ENCODE measurements around the gene PLEKHN1.
"Not testable (repeated sequence)": the region's sequence is repeated elsewhere in the genome, so short reads cannot be mapped to it uniquely, and the experiment has no call there.

The PLEKHN1 gene

DNA sequence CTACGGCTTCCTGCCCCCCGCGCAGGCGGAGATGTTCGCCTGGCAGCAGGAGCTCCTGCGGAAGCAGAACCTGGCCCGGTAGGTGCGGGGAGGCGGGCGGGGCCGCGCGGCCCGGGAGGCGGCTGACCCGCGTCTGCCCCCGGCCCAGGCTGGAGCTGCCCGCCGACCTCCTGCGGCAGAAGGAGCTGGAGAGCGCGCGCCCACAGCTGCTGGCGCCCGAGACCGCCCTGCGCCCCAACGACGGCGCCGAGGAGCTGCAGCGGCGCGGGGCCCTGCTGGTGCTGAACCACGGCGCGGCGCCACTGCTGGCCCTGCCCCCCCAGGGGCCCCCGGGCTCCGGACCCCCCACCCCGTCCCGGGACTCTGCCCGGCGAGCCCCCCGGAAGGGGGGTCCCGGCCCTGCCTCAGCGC, 23.9 kb upstream of the PLEKHN1 start:
- DNase-seq (ENCODE audit: low read depth in 2 of 2), result no peak

DNA sequence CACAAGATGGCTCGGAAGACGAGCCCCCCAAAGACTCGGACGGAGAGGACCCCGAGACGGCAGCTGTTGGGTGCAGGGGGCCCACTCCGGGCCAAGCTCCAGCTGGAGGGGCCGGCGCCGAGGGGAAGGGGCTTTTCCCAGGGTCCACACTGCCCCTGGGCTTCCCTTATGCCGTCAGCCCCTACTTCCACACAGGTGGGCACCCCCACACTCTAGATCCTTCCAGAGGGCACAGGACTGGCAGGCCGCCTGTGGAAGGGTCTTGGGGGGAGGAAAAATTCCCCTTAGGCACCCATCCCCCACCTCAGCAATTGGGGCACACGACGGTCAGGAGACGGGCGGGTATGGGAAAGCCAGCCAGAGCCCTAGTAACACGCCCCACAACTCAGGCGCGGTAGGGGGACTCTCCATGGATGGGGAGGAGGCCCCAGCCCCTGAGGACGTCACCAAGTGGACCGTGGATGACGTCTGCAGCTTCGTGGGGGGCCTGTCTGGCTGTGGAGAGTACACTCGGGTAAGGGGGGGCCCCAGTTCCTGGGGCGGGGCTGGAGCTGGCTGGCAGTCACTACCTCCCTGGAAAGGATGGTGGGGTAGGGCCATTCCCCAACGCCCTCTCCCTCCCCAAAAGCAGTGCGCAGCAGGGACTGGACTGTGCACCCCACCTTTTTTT, 23.3 kb upstream of the PLEKHN1 start:
- DNase-seq (ENCODE audit: low read depth in 2 of 2), result no peak

- DNase-seq (ENCODE audit: low read depth in 2 of 2), result no peak
Measured at GRCh38 chr1:943545-944340, 22.5 kb upstream of the PLEKHN1 start.

DNA sequence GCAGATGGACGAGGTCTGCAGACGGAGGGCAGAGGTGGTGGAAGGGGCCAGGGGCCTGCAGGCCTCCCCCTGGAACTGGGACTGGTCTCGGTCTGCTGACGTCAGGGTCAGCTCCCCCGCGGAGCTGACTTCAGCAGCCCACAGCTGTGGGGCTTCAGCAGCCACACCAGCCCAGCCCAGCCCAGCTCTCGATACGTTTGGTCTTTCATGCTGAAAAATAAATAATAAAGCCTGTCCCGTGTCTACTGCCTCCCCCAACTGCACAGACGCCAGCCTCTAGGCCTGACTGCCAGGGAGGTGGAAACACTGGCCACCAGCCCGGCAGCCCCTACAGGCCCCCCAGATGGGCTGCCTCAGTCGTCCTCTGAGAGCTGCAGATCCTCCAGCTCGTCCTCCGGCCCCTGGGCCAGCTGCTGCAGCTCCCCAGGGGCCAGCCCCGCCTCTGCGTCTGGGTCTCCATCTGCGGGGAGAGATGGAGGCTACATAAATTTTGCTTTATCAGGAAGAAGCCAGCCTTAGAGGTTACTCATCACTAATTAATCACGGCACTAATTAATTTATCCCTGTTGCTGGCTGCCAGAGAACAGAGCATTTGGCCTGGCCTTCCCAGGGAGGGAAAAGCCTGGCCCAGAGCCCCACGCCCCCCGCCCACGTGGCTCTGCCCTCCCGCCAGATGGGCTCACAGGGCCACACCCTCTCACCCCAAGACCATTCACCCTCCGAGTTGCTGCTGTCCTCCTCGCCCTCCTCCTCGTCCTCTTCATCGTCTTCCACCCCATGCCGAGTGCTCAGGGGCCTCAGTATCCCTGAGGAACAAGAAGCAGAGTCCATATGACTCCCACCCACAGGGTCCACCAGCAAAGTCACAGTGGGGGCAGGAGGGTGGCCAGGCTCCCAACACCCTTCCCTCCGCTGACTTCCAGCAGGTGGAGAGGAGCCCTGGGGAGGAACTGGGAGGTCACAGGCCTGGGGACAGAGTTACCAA, 21.6 kb upstream of the PLEKHN1 start:
- DNase-seq (ENCODE audit: low read depth in 2 of 2), result no peak

DNA sequence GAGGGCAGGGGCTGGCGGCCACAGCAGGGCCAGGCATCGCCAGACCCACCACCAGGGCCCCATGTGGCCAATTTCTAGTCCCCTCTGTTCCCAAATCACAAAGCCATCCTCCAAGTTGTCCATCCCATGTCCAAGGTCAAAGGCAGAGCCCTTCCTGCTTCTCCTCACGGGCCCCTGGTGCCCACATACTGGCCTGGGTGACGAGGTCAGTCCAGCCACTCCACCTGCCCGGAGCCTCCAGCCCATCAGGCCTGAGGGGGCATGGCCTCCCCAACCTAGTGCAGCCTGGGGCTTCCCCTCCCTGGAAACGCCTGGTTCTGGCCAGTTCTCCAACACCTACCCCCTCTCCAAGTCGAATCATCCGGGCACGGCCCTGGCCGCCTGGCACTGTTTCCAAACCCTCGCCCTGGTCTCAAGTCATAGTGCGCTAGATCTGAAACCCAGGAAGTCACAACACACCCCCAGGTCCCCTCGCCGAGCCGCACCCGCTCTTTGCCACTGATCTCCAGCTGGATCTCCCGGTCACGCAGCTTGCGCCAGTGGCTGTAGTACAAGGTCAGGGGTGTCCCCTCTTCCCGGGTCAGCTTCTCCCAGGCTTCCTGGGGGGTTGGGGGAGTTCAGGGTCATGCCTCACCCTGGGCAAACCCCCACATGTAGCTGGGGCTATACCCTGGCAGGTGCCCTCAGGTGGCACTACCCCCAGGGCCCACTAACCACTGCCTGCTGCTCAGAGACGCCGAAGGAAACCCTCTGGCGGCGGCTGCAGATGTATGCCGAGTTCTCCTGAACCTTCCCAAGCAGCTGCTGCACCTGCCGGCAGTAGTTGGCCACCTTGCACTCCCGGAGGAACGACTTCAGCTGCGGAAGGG, 20.4 kb upstream of the PLEKHN1 start:
- no peak for DNase-seq (ENCODE audit: low read depth in 2 of 2)

DNA sequence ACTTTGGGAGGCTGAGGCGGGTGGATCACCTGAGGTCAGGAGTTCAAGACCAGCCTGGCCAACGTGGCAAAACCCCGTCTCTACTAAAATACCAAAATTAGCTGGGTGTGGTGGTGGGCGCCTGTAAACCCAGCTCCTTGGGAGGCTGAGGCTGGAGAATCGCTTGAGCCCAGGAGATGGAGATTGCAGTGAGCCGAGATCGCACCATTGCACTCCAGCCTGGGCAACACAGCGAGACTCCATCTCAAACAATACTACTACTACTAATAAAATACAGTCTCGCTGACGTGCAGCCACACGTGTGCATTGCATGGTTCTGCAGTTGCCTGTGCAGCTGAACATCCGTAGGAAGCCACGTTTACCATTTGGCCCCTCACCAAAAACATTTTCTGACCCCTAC, 19.5 kb upstream of the PLEKHN1 start:
- not testable (repeated sequence) for DNase-seq (ENCODE audit: low read depth in 2 of 2)

- no peak for DNase-seq (ENCODE audit: low read depth in 2 of 2)
Measured at GRCh38 chr1:947958-948357, 18.3 kb upstream of the PLEKHN1 start.

DNA sequence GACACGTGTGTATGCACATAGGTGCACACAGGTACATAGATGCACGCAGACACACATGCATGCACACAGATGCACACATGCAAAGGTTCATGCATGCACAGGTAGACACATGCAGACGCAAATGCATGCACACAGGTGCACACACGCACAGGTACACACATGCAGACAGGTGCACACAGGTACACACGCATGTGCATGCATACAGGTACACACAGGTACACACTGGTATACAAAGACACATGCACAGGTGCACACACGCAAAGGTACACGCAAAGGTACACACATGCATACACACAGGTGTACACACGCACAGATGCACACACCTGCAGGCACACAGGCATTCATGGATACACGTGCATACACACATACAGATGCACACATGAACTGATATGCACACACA, 16.0 kb upstream of the PLEKHN1 start:
- no peak for DNase-seq (ENCODE audit: low read depth in 2 of 2)

DNA sequence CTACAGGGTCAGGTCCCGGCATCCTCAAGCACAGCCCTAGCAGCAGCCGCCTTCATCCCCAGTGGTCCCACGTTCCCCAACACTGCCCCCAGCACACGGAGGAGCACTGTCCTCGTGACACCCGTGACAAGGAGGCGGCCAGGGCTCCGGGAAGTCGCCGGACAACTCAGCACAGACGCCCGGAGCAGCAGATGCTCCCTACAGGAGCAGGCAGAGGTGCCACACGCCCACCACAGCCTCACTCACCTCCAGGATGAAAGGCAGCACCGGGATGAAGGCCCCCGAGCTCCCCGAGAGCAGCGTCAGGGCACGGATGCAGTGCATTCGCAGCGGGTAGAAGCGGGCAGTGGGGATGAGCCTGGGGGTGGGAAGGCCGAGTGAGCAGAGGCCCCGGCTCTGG, 15.4 kb upstream of the PLEKHN1 start:
- DNase-seq (ENCODE audit: low read depth in 2 of 2), result no peak

GRCh38 chr1:951364-951763, 14.9 kb upstream of the PLEKHN1 start:
- DNase-seq (ENCODE audit: low read depth in 2 of 2), result no peak

GRCh38 chr1:952201-952600, 14.1 kb upstream of the PLEKHN1 start:
- no peak for DNase-seq (ENCODE audit: low read depth in 2 of 2)

DNA sequence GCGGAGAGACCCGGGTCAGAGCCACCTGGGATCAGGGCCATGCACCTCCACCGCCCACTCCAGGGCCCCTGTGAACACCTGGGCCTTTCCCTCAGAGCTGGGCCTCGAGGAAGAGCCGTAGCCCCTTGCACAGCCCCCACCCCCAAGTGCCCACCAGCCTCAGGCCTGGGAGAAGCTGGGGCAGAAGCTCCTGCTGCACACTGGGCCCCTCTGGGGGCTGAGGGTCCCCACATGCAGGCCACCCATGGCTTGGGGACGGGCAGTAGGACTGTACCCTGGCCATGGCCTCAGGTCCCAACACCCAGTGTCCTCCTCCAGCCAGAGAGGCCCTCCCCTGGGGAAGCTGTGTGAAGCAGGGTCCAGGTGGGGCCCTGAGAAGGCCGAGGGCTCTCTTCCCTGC, 13.7 kb upstream of the PLEKHN1 start:
- DNase-seq (ENCODE audit: low read depth in 2 of 2), result no peak

DNA sequence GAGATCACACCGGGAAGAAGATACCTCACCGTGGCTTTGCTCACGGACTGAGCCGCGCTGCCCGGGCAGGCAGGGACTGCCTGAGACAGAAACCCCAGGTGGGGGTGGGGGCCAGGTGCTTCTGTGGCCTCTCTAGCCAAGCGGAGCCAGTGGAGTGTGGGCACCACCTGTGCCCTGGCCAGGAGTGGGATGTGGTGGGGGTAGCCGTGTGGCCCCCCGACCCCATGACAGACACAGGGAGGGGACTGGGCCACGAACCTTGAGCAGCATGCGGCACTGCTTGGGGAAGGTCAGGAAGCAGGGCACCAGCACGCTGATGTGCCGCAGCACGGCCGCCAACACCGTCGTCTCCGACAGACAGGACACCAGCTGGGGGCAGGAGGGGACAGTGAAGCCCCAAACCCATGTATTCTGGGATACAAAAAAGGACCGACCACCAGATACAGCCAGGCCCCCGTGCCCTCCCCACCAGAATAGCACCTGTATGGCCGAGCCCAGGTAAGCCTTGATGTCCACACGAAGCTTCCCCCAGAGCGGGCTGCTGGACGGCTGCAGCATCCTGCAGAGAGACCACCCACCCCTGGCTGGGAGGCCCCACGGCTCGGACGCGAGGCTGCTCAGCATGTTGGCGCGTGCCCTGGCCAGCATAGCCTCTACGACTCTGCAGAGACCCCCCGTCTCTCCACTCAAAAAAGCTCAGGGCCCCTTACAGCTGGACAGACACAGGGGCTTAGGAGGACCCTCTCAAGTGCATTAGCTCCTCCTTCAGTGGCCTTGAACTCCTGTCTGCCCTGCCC, 12.6 kb upstream of the PLEKHN1 start:
- no peak for DNase-seq (ENCODE audit: low read depth in 2 of 2)

GRCh38 chr1:954927-955326, 11.4 kb upstream of the PLEKHN1 start:
- DNase-seq (ENCODE audit: low read depth in 2 of 2), result no peak

GRCh38 chr1:955474-955873, 10.8 kb upstream of the PLEKHN1 start:
- no peak for DNase-seq (ENCODE audit: low read depth in 2 of 2)

DNA sequence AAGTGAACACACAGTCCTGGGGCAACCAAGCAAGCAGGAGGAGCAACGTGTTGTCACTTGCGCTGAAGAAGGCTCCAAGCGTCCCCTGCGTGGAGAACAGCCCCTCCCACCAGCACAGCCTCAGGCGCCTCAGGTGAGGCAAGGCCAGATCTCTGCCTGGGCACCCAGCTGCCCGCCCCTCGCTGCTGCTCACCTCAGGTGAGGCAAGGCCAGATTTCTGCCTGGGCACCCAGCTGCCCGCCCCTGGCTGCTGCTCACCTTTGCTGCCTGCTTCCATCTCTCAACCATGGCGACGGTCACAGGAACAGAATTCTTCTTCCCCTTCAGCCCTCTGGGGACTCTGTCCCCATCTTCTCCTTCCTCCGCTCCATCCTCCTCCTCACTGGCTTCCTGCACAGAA, 9.6 kb upstream of the PLEKHN1 start:
- no peak for DNase-seq (ENCODE audit: low read depth in 2 of 2)

- peak; percentile 90 to 95 for DNase-seq (ENCODE audit: low read depth in 2 of 2)
Measured at GRCh38 chr1:958823-959730, 7.2 kb upstream of the PLEKHN1 start, which contains the start of gene NOC2L. NOC2L (minus strand) TSS chr1:959256; CDS start chr1:959240, 16 bp downstream.

DNA sequence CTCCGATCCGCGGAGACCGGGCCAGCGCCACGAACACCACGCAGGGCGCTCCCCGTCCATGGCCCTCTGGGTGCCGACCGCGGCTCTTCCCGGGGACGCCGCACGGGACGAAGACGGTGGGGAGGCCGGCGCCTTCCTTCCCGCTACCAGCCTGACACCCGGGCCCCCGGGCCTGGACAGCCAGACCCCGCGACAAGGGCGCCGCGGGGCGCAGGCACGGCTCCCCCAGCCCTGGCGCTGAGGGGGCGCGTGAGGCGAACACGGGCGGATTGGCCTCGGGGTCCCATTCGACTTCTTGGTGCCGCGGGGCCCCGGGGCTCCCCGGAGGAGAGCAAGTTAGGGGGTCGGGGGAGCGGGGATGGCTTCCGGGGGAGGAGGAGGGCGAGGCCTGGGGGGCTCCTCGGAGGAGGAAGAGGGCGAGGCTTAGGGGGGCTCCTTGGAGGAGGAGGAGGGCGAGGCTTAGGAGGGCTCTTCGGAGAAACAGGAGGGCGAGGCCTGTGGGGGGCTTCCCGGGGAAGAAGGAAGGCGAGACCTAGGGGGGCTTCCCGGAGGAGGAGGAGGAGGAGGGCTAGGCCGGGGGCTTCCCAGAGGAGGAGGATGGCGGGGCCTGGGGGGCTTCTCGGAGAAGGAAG, 6.4 kb upstream of the PLEKHN1 start:
- no peak for DNase-seq (ENCODE audit: low read depth in 2 of 2)
